Spleen (tissue), 11 donors: ENCODE data around the gene WFDC1. TPM values are rescaled to one million over a fixed set of nuclear protein-coding genes. Genes with fewer than 3 reads are reported as not detected.

Source experiments
- DNase-seq: peaks from one replicate; pipeline ENCODE4 v3.0.0-alpha.2; 2020
- H3K27ac ChIP-seq, 8 donors: fragments of 200-600 bp; sonication (generic) in 7 of 8; 1 replicate in 4 of 8; 2 replicates in 4 of 8; pipeline versions ENCODE4 v1.5.0 to v1.8.0; 2016 to 2021; ENCODE audit warnings: inconsistent platforms in 4 of 8, mild to moderate bottlenecking in 4 of 8, moderate library complexity in 1 of 8
- H3K27me3 ChIP-seq, 7 donors: fragments of 200-600 bp; sonication (generic) in 6 of 7; replicated peaks in 1 of 7; 1 replicate in 4 of 7; 2 replicates in 3 of 7; pipeline versions ENCODE4 v1.5.0 to v1.8.0; 2016 to 2021; ENCODE audit warnings: inconsistent platforms in 3 of 7, mild to moderate bottlenecking in 1 of 7
- H3K36me3 ChIP-seq, 6 donors: fragments of 200-600 bp; sonication (generic) in 5 of 6; 1 replicate in 4 of 6; 2 replicates in 2 of 6; pipeline versions ENCODE4 v1.5.0 to v1.8.0; 2016 to 2021; ENCODE audit warnings: inconsistent platforms in 2 of 6
- H3K4me1 ChIP-seq, 6 donors: fragments of 200-600 bp; sonication (generic) in 5 of 6; 1 replicate in 3 of 6; 2 replicates in 3 of 6; pipeline versions ENCODE4 v1.5.0 to v1.8.0; 2016 to 2021; ENCODE audit warnings: inconsistent platforms in 3 of 6
- H3K4me3 ChIP-seq, 8 donors: fragments of 200-600 bp; sonication (generic) in 7 of 8; 1 replicate in 4 of 8; 2 replicates in 4 of 8; pipeline versions ENCODE4 v1.5.0 to v1.8.0; 2016 to 2021; ENCODE audit warnings: inconsistent platforms in 4 of 8, mild to moderate bottlenecking in 4 of 8, moderate library complexity in 2 of 8
- H3K9me3 ChIP-seq, 8 donors: fragments of 200-600 bp; sonication (generic) in 7 of 8; 1 replicate in 4 of 8; 2 replicates in 4 of 8; pipeline versions ENCODE4 v1.5.0 to v1.8.0; 2016 to 2021; ENCODE audit warnings: inconsistent platforms in 4 of 8
- POLR2A ChIP-seq, 3 donors: fragments of 450-650 bp; IDR thresholded peaks; one replicate each; pipeline ENCODE4 v1.5.1; 2017; ENCODE audit warnings: antibody characterized with exemption in 3 of 3, mild to moderate bottlenecking in 1 of 3
- POLR2AphosphoS5 ChIP-seq, 3 donors: sonication (generic); formaldehyde crosslinking; IDR thresholded peaks; one replicate each; pipeline ENCODE4 v1.5.1; 2017; ENCODE audit warnings: antibody characterized with exemption in 3 of 3
- WGBS, 5 donors: extraction: QIAGEN DNeasy Blood & Tissue Kit in 3 of 5; methylation state at CpG; one replicate each; pipeline versions ENCODE4 v1.1.5 to v1.1.7; 2013 to 2018; 5-methylcytosine and 5-hydroxymethylcytosine counted together
- intact Hi-C: fragments of 100-400 bp; cut with DNase I; formaldehyde crosslinking; loops from one replicate; pipeline ENCODE4 v1.15.0; 2023; ENCODE audit warnings: low total_unique reads
- polyA plus RNA-seq, 3 donors: library from polyadenylated mRNA; stranded (reverse); fragments of 200-250 nt; gene quantifications; one replicate each; pipeline ENCODE4 v1.2.1, GENCODE V29; 2013
- total RNA-seq, 7 donors: library from RNA; depleted of rRNA in 3 of 7; stranded (reverse); fragments of >200 nt in 3 of 7; fragmentation: NEBNext Ultra II Directional in 4 of 7; extraction: Animal tissue kit (Norgen Biotek cat#: 25700) in 4 of 7; gene quantifications; one replicate each; pipeline versions ENCODE4 v1.1.0 to v1.2.1, GENCODE V29; 2016 to 2021
- TF ChIP-seq, protein P1 (sequence below), 11 experiments: fragments of 200-600 bp in 7 of 11; fragments of 450-650 bp in 4 of 11; sonication (generic) in 4 of 11; IDR thresholded peaks in 8 of 11; conservative IDR thresholded peaks in 3 of 11; 1 replicate in 7 of 11; 2 replicates in 4 of 11; pipeline versions ENCODE4 v1.4.0 to v1.8.0; 2016 to 2021; ENCODE audit warnings: antibody characterized with exemption in 11 of 11, inconsistent platforms in 4 of 11, mild to moderate bottlenecking in 1 of 11
- donor health status: healthy with polysubstance abuse.
- donor health status: DM: no; HTN: no; CAD: no; lungs with moderate emphysema.
- donor health status: DM: no; HTN: no; CAD: no.
- donor health status: Bipolar disorder and iron deficiency.
- donor health status: healthy.
- donor health status: DM: no; HTN: no; CAD: no.
- donor health status: DM: yes; HTN: yes; CAD: no.

WFDC1 gene
- total and polyA plus RNA-seq, 10 donors: 1.6 to 6.6 (median 2.2) TPM

- TF ChIP-seq POLR2A (IDR thresholded peaks at IDR 0.05) (no peak), POLR2AphosphoS5 (IDR thresholded peaks at IDR 0.05) (no peak)
- TF ChIP-seq, protein P1, sequence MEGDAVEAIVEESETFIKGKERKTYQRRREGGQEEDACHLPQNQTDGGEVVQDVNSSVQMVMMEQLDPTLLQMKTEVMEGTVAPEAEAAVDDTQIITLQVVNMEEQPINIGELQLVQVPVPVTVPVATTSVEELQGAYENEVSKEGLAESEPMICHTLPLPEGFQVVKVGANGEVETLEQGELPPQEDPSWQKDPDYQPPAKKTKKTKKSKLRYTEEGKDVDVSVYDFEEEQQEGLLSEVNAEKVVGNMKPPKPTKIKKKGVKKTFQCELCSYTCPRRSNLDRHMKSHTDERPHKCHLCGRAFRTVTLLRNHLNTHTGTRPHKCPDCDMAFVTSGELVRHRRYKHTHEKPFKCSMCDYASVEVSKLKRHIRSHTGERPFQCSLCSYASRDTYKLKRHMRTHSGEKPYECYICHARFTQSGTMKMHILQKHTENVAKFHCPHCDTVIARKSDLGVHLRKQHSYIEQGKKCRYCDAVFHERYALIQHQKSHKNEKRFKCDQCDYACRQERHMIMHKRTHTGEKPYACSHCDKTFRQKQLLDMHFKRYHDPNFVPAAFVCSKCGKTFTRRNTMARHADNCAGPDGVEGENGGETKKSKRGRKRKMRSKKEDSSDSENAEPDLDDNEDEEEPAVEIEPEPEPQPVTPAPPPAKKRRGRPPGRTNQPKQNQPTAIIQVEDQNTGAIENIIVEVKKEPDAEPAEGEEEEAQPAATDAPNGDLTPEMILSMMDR (IDR thresholded peaks at IDR 0.05 in 8 of 11, conservative IDR thresholded peaks at IDR 0.05 in 3 of 11): no peak
- 89 to 93% (median 90%) methylated on average over 12 of the region's 12 CpGs for WGBS, 5 donors
- H3K27me3 ChIP-seq: peaks cover 0 to 55% (median 0%) of the 10 kb centered on the region in 7 donors
- intact Hi-C loops: loop anchor here (5.0 kb wide), 1 partner anchor 209 kb away; no protein-coding TSS in a partner anchor
- no peak for DNase-seq
- peaks cover 0 to 7% (median 2%) of the 10 kb centered on the region in 6 donors for H3K4me1 ChIP-seq
- H3K9me3 ChIP-seq: no peaks in the 10 kb centered on the region
- H3K36me3 ChIP-seq: no peaks in the 10 kb centered on the region
- H3K27ac ChIP-seq: no peak overlapping the region
- H3K4me3 ChIP-seq: no peak overlapping the region
Observed at GRCh38 chr16:84278333-84278732, 16.3 kb upstream of the WFDC1 start.

DNA sequence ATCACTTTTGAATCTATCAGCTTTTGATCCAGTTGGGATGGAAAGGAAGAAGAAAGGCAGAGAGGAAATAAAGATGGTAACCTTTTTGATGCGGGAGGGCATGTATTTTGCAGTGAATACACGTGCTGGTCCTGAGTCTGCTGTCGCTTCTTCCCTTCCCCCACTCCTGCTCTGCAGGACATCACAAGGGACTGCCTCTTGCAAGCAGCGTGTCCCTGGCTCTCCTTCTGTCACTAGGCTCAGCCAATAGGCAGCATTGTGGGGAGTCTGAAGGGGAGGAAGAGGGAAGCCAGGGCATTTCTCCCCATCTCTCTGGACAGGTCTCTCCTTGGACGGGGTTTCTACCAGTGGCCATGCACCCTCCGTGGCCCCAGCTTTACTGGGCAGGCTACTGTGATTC lies 15.7 kb upstream of the WFDC1 start:
- WGBS, 5 donors: 61 to 73% (median 66%) methylated on average over 6 of the region's 6 CpGs

GRCh38 chr16:84279881-84280280 lies 14.8 kb upstream of the WFDC1 start:
- Histone ChIP-seq H3K4me3 (no peak overlapping the region), H3K27ac (no peak overlapping the region), H3K9me3 (no peaks in the 10 kb centered on the region), H3K27me3 (peaks cover 0 to 40% (median 0%) of the 10 kb centered on the region in 7 donors), H3K36me3 (no peaks in the 10 kb centered on the region), H3K4me1 (peaks cover 7 to 21% (median 17%) of the 10 kb centered on the region in 6 donors)
- 86 to 91% (median 89%) methylated on average over 12 of the region's 12 CpGs for WGBS, 5 donors
- intact Hi-C loops: loop anchor here (5.0 kb wide), 1 partner anchor 207 kb away; no protein-coding TSS in a partner anchor
- TF ChIP-seq POLR2A (IDR thresholded peaks at IDR 0.05): no peak
- no peak for TF ChIP-seq POLR2AphosphoS5 (IDR thresholded peaks at IDR 0.05)
- TF ChIP-seq, protein P1 (IDR thresholded peaks at IDR 0.05 in 8 of 11, conservative IDR thresholded peaks at IDR 0.05 in 3 of 11): no peak
- DNase-seq: no peak

More for the DNA sequence above, 15.7 kb upstream of the WFDC1 start:
- no peaks in the 10 kb centered on the region for H3K9me3 ChIP-seq
- TF ChIP-seq, protein P1 (IDR thresholded peaks at IDR 0.05 in 8 of 11, conservative IDR thresholded peaks at IDR 0.05 in 3 of 11): no peak
- TF ChIP-seq POLR2AphosphoS5 (IDR thresholded peaks at IDR 0.05) (no peak), POLR2A (IDR thresholded peaks at IDR 0.05) (no peak)
- intact Hi-C loops: loop anchor here (5.0 kb wide), 1 partner anchor 208 kb away; no protein-coding TSS in a partner anchor
- DNase-seq: no peak
- H3K4me1 ChIP-seq: peaks cover 5 to 13% (median 8%) of the 10 kb centered on the region in 6 donors
- H3K36me3 ChIP-seq: no peaks in the 10 kb centered on the region
- H3K4me3 ChIP-seq: no peak overlapping the region
- no peak overlapping the region for H3K27ac ChIP-seq
- H3K27me3 ChIP-seq: peaks cover 0 to 49% (median 0%) of the 10 kb centered on the region in 7 donors

DNA sequence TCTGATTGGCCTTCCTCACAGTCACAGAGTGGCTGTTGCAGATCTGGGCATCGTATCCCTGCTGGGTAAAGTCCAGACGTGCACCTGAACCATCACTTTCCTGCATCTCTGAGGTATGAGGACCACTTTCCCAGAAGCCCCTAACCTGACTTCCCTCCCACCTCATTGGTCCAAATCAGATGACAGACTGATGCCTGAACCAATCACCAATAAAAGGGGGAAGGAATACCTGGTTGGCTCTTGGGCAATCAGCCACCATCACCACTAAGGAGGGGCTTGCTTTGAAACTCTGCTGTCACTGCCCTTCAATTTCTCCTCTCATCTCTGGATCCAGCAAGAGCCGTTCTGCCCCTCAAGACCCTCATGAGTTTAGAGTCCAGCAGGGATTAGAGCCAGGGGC lies 13.6 kb upstream of the WFDC1 start:
- DNase-seq: no peak

More for the DNA sequence above, 13.6 kb upstream of the WFDC1 start:
- H3K27ac ChIP-seq: no peak overlapping the region
- TF ChIP-seq, protein P1 (IDR thresholded peaks at IDR 0.05 in 8 of 11, conservative IDR thresholded peaks at IDR 0.05 in 3 of 11): no peak
- no peak for TF ChIP-seq POLR2A (IDR thresholded peaks at IDR 0.05)
- no peak for TF ChIP-seq POLR2AphosphoS5 (IDR thresholded peaks at IDR 0.05)
- H3K27me3 ChIP-seq: peaks cover 0 to 32% (median 0%) of the 10 kb centered on the region in 7 donors
- H3K36me3 ChIP-seq: no peaks in the 10 kb centered on the region
- intact Hi-C loops: no loop called here
- H3K4me1 ChIP-seq: peaks cover 9 to 33% (median 24%) of the 10 kb centered on the region in 6 donors
- no peak overlapping the region for H3K4me3 ChIP-seq
- no peaks in the 10 kb centered on the region for H3K9me3 ChIP-seq
- 79 to 100% (median 89%) methylated on average over 3 of the region's 3 CpGs for WGBS, 5 donors
